Gastrocnemius medialis (tissue), 4 donors: Measurements from ENCODE around the gene DROSHA.

Source experiments
- CTCF ChIP-seq, 5 experiments: fragments of 450-650 bp in 3 of 5; fragments of 200-600 bp in 2 of 5; sonication (generic) in 2 of 5; IDR thresholded peaks in 4 of 5; conservative IDR thresholded peaks in 1 of 5; 1 replicate in 4 of 5; 2 replicates in 1 of 5; pipeline ENCODE4 v1.5.1; 2016 to 2019; ENCODE audit warnings: antibody characterized with exemption in 5 of 5, mild to moderate bottlenecking in 3 of 5, moderate library complexity in 3 of 5
- POLR2A ChIP-seq, 2 donors: fragments of 450-650 bp; IDR thresholded peaks; one replicate each; pipeline ENCODE4 v1.6.1; 2017; ENCODE audit warnings: antibody characterized with exemption in 2 of 2, mild to moderate bottlenecking in 2 of 2, moderate library complexity in 2 of 2

- TF ChIP-seq CTCF (IDR thresholded peaks at IDR 0.05 in 4 of 5, conservative IDR thresholded peaks at IDR 0.05 in 1 of 5) (no peak), POLR2A (IDR thresholded peaks at IDR 0.05) (no peak)
These were observed 88.3 kb downstream of the DROSHA start for GRCh38 chr5:31443572-31443971.
